GM18498 (cell line): Measurements from ENCODE around the gene OGDH.
"Not testable (repeated sequence)": the region's sequence is repeated elsewhere in the genome, so short reads cannot be mapped to it uniquely, and the experiment has no call there.

Experiments
- ATAC-seq: cut with Tn5 transposase; IDR thresholded peaks from one replicate; pipeline ENCODE4 v1.9.1; 2021; ENCODE audit warnings: mild to moderate bottlenecking, moderate library complexity; ENCODE audit not compliant: unreplicated experiment

OGDH gene

DNA sequence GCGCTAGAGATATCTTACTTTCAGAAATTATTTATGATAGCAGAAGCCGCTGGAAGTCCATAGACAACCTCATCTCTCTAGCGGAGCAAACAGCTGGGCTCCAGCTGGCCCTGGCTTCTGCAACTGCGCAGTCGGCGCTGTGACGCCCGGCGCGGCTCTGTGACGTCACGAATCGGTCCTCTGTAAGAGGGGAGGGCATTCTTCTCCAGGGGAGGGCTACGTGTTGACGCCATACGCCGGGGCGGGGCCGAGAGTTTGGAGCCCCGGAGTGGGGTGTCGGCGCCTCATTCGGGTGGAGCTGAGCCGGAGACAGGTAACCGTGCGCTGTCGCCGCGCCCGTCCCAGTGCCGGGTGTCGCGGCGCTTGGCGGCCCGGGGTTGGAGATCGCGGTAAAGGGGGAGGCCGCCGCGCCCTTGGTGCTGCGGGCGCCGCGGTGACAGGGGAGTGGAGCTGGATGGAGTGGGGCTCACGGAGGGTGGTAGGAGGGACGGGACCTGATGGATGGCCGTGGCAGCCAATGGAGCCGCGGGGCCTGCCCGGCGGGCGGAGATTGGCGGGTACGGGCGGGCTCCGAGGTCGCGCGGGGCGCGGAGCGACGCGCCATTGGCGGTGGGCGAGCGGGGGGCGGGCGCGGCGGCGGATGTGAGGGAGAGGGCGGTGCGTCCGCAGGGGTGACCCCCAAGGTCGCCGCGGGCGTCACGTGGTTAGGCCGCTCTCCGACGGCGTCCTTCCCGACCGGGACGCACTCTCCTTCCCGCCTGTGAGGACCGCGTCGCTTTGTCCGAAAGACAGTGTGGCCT is at the start of gene OGDH:
Gene OGDH (plus strand): TSS at position 287 of the 800 bp plus-strand sequence. CDS start 17,717 bp downstream, outside the sequence.
- peak; percentile 95 for ATAC-seq

DNA sequence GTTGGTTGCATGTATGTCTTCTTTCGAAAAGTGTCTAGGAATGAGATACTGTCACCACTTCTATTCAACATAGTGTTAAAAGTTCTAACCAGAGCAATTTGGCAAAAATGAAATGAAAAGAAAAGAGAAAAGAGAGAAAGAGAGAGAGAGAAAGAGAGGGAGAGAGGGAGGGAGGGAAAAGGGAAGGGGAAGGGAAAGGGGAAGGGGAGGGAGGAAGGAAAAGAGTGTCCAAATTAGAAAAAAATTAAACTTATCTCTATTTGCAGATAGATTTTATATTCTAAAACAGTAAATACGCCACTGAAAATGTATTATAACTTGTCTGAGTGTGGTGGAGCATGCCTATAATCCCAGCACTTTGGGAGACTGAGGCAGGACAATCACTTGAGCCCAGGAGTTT is 48.9 kb upstream of the OGDH start:
- no peak for ATAC-seq

DNA sequence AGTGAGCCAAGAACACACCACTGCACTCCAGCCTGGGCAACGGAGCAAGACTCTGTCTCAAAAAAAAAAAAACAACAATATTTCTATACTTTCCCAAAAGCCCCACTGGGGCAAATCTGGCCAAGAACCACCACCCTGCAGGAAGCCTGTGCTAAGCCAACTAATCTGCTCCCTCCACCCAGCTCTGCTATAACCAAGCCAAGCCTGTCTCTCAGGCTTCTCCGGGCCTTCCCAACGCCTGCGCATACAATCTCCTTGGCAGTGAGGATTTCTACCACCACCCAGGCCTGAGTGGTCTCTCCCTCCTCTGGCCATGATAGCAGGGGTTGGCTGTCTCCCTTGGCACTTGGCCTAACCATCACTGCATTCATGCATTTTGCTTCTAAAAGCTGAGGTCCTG is 46.9 kb upstream of the OGDH start:
- ATAC-seq, result no peak

DNA sequence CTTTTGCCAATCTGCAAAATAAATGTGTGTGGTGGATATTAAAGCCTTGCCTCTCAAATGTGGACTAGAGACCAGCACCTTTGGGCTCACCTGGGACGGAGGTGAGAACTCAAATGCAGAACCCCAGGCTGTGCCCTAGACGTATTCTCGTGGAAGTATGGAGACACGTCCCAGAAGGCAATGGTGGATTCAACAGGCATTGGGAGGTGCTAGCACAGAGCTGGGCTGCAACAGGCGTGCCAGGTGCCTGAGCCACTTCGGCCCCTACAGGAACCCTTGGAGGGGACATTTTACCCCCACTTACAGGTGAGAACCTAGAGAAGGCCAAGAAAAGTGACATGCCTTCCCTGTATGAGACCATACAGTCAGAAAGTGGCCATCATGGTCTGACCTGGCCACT is 44.9 kb upstream of the OGDH start:
- no peak for ATAC-seq

DNA sequence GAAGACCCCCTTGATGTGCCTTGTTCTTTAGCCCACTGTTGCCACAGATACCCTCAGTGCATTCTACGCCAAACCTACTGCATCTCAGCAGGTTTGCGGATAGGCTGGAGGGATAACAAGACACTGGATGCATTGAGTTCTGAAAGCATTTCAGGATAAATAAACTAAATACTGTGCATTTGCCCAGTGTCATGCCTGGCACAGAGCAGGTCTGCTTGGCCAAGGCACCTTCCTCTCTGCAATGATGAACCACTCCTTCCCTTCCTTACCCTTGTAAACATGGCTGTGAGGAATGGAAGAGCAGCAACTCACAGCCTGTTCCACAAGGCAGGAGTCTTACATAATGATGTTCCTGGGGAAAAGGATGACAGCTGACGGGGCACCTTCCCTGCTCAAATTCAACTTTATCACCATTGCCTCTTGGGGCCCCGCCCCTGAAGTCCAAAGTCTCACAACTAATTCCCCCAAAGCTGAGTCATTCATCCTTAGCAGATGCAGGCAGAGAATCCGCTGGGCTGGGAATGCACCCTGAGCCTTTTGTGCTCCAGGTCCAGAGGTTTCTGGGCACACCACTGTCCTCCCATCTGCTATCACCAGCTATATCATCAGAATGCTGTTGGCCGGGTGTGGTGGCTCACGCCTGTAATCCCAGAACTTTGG is 44.3 kb upstream of the OGDH start:
- ATAC-seq, result no peak

DNA sequence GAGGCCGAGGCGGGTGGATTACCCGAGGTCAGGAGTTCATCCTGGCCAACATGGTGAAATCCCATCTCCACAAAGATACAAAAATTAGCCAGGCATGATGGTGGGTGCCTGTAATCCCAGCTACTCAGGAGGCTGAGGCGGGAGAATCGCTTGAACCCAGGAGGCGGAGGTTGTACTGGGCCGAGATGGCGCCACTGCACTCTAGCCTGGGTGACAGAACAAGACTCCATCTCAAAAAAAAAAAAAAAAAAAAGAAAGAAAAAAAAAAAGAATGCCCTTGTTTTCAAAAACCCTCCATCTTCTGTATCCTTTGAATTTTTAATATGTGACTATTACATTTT is 43.8 kb upstream of the OGDH start:
- not testable (repeated sequence) for ATAC-seq

DNA sequence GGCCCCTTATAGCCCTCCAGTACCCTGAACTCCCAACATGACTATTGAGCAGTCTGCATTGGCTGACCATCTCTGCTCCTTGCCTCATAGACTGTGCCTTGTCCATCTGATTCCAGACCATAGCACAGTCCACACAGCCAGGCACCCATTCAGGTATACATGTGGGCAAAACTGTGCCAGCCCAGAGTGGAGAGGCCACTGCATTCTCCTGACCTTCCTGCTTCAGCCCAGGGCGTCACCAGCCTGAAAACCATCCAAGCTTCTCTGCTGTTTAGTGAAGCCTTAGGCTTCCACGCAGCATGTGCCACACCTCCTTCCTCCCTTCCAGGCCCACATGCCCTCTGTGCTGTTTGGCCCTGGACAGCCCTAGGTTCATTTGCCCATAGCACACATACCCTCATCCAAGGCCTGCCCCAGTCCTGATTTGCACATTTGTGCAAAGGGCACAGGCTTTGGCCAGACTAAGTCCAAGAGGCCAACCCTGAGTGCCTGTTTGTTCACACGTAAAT is 43.2 kb upstream of the OGDH start:
- no peak for ATAC-seq

DNA sequence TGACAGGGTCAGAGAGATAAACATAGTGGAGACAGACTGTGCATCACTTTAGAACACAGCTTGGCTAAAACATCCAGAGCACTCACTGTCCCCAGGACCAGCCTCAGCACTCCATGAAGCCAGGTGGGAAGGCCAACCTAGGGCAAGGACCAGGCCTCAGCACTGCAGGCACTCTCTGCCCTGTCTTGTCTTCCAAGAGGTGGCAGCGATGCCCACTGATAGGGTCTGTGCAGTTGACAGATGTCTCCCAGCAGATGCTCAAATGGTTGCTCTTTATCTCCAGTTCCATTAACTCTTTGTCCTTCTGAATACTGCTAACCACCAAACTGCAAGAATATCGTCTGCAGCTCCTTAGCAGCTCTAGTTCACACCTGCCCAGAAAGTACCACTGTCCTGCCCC is 41.8 kb upstream of the OGDH start:
- ATAC-seq, result no peak

DNA sequence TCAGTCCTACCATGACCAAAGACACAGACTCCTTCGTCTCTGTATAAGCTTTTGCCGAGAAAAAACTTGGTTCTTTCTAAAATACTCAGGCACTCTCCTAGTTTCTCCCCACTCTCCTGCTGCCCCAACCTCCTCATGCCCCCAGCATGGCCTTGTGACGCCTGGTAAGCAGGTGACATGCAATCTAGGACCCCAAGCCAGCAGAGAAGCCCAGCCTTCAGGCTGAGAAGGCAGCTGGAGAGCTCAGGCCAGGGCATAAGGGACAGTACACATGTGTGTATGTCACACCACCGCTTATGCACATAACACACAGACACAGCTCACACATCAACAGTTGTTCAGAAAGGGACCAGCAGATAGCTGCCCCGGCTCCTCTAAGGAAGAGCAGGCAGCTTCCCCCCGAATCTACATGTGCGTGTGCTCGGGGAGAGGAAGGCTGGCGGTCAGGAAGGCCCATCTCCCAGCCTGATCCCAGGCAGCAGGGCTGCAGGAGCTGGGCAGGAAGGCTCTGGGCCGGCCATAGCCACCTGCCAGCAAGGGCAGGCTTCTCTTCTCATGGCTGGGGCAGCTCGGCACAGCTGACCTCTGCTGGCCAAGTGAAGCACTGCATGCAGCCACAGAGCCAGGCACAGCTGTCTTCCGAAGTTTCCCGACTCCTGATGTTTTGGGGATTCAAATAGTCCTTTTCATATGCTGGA is 41.2 kb upstream of the OGDH start:
- ATAC-seq, result peak; percentile 80

DNA sequence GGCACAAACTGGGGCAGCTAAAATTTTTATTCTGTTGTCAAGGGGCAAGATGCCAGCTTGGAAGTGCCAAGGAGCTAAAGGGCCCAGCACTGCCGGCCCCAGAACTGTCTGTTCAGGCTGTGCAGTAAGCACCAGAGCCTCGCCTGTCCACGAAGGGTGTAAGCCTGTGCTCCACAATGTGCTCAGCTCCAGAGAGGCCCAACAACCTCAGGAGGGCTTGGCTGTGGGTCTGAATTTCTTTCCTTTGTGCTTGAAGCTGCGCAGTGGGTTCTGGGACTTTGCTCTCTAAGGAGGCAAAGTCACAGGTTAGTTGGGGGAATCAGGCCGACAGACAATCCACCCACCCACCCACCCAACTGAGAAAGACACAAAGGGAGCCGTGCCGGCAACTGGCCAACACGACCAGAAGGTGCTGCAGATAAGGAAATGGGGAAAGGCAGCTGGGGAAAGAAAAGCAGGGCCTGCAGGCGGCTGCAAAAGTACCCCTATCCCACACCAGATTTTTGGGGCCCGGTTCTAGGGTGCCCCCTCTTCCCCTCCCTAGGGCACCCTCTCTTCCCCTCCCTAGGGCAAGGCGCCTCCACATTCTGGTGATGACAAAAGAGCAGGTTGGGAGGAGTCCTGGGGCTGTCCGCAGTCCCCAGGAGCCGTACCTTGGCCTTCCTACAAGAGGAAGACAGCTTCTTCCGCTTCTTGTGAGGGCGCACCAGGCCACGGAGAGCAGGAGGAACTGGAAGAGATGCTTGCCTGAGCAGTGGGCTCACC is 40.5 kb upstream of the OGDH start:
- ATAC-seq, result peak; percentile 23

DNA sequence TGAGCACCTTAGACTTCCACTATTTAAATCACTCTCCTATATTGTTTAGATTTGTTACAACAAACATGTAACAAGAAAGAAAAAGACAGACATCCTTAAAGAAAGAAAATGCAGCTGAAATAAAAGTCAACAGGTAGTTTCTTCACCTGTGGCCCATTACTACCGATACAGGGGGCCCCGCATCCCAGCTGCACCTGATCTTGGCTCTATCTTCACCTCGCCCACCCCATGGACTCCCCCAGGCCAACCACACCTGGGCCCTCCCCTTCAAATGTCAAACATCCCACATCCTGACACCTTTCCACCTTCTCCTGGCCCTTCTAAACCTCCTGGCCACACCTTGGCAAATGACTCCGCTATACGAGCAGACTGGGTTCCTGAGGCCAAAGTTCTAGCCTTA is 39.7 kb upstream of the OGDH start:
- no peak for ATAC-seq

DNA sequence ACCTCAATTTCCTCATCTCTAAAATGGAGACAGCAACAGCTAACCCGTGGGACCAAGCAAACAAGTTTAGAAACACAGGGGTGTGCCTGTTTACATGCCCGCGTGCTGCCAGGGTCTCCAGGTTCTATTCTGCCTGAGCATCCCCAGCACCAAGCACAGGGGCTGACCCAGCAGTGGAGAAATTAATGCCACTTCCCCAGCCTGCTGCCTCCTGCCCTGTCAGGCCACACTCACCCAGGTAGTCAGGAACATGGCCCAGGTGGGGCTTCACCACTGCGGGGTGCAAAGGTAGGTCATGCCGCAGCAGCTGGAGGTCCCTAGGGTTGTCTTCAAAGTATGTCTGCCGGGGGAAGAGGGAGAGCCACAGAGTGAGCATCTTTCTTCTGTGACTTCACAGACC is 38.5 kb upstream of the OGDH start:
- no peak for ATAC-seq

DNA sequence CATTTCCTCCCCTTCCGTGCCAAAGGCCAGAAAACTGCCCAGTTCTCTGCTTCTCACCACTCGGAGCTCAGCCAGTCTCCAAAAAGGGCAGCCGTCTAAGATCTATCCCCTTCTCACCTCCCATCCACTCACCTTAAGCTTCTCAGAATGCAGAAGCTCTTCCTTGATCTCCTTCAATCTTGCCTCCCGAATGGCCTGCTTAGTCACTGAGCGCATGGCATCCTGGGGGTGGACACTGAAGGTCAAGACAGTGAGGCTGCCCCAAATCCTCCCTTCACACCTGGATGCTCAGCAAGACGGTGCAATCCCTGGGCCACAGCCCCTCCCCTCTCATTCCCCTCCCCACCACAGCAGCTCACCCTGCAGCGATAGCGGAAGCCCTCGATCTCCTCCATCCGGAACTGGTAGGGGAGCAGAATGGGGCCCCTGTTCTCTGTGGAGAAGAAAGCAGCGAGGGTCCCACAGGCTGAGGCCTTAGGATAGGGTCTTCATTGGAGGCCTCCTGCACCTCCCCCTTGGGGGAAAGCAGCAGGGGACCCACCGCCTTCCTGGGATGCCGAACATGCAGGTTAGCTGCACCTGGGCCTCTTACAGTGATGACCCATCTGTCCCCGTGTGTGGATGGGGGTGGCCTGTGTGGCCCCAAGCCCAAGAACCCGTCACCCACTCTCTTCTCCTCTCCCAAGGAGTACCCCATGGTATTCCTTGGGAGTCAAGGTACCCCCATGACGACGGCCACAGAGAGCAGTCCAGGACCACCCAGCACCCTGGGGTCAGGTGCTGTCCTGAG is 37.5 kb upstream of the OGDH start:
- ATAC-seq, result no peak

DNA sequence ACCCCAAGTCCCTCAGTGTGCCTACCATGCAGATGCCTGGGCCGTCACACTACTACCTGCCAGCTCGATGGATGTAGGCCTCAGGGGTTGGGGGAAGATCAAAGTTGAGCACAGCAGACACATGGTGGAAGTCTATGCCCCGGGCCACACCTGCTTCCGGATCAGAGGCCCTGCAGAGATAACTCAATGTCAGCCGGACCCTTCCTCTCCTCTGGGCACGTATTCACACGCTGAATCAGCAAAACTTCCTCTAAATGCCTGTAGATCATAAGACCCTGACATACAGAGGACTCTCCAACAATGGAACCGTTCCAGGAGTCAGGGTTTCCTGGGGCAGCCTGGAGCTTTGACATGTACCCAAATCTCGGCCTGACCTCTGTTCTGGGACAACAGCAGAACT is 36.5 kb upstream of the OGDH start:
- no peak for ATAC-seq

DNA sequence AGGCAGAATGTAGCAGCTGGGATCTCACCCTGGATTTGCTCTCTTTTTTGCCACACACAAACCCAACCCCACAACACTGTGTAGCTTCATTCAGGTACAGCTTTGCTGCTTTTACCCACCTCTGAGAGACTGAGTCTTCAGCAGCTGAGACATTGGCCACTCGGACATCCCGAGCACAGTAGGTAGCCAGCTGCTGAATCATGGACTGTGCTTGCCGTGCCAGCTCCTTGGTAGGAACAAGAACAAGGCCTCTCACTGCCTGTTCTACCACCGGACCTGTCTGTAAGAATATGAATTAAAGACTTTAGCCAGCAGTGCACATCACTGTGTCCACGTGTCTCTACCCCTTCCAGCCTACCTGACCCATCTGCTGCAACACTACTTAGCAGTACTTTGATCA is 33.7 kb upstream of the OGDH start:
- ATAC-seq, result no peak

DNA sequence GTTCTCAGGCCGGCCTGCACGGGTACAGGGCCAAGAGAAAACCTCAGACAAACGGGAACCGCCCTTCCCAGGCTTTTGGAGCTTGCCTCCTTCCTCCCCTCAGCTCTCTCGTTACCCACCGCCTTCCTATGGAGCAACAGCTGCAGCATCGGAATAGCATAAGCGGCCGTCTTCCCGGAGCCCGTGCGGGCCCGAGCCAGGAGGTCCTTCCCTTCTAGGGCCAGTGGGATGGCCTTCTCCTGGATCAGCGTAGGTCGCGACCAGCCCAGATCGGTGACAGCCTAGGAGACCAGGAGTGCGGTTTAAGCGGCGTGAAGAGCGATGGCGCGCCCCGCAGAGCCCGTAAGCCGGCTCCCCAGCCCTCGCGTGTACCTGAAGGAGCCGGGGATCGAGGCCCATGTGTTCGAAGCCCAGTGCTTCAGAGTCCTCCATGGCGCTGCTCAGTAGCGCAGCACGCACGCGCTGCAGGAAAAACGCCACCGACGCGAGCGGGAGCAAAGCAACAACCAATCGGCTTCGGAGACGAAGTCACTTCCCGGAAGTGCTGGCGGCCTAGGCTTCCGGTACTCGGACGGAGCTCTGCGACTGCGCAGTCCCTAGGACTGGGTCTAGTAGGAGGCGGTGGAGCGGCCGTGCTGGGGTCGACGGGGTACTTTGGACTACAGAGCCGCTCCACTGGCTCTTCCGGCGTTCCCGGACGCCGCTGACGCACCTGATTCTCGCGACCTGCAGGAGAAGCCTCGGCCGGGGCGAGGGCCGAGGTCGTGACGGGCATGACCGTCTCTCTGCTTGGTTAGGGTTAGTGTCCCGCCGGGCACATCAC is 32.8 kb upstream of the OGDH start, which contains the start of gene DDX56:
Gene DDX56 (minus strand): TSS at position 445 of the 823 bp plus-strand sequence. CDS start 13 bp downstream, at position 432.
- peak; percentile 95 for ATAC-seq

DNA sequence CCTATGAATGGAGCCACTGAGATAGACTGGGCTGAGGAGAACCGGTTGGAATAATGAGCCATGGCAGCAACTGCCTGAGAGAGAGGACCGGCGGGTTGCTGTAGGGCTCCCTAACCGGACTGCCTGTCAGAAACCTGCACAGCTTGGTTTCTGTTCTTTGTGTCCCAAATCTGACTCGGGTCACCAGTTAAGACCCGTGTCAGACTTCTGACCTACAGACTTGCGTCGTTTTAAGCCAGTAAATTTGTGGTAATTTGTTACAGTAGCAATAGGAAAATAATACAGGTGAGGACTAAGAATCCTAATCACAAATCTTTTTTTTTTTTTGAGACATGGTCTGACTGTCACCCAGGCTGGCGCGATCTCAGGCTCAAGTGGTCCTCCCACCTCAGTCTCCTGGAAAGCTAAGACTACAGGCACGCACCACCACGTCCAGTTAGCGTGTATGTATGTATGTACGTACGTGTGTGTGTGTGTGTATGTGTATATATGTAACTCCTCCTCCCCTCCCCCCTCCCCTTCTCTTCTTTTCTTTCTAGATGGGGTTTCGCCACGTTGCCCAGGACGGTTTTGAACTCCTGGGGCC is 32.0 kb upstream of the OGDH start:
- no peak for ATAC-seq

DNA sequence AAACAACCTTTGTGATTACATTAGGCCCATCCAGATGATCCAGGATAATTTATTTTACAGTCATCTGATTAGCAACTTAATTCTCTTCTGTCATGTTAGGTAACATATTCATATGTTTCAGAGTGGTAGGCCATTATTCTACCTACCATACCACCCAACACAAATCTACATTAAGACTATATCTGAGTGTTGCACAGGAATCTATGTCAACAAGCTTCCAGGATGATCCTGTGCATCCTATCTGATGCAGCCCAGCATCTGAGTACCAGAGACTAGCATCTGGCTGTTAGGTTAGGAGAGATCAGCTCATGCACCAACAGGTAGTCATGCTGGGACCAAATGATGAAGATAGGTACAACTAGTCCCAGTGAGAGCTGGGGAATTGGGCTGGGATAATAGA is 31.4 kb upstream of the OGDH start:
- ATAC-seq, result no peak

DNA sequence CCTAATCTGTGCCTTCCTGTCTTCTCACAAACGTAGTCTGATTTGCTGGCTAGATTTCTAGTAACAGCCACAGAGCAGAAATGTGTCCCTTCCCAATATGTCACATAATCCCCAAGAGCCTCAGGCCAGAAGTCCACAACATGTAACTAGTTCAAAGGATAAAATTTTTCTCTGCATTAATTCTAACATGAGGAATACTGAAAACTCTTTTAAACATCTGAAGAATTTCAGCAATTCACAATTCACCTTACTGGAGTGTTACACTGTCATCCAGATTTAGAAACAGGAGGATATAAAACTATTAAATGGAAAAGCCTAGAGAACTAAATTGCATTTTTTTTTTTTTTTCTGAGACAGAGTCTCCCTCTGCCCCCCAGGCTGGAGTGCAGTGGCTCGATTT is 30.2 kb upstream of the OGDH start:
- no peak for ATAC-seq
